K562 (cell line): Measurements from ENCODE around the gene KLRC4. TPM values are rescaled to one million over a fixed set of nuclear protein-coding genes. Genes with fewer than 3 reads are reported as not detected.

Source experiments
- ATAC-seq: fragments of 200-7000 bp; cut with Tn5 transposase; 3 replicates; pipeline ENCODE4 v1.9.1; 2020; ENCODE audit warnings: moderate library complexity
- BruUV-seq: library from RNA; stranded (reverse); fragments of 400-500 nt; replicated peaks from 2 replicates; lab custom pipeline; 2021; lab: Mats Ljungman, UMichigan
- CTCF ChIA-PET: fragments of 300-600 bp; formaldehyde crosslinking; extraction: SDS; loops from one replicate; lab custom pipeline; 2021; ENCODE audit warnings: low intra/inter-chr PET ratio; lab: Yijun Ruan, JAX
- POLR2A ChIA-PET: fragments of 300-600, 350-650 bp; sonication (Branson Sonifier 250); formaldehyde crosslinking; extraction: SDS; loops from one replicate; lab custom pipeline; 2021; ENCODE audit warnings: antibody characterized with exemption, inconsistent platforms; lab: Yijun Ruan, JAX
- DNase-seq, 4 experiments: peaks; one replicate each; pipeline versions ENCODE4 v3.0.0 to v3.0.0-alpha.2; 2011 to 2018; ENCODE audit warnings: low spot score in 3 of 4, mixed read lengths in 3 of 4; ENCODE audit errors: extremely low read depth in 1 of 4
- FAIRE-seq: peaks from 2 replicates; lab custom pipeline; 2011; peaks lifted over from hg19 to GRCh38; lab: Jason Lieb, UNC
- H2AFZ ChIP-seq: 2 replicates; pipeline ENCODE4 v1.6.0; 2011; ENCODE audit warnings: low read depth, low read length, control low read depth, inconsistent platforms
- H3K27ac ChIP-seq: fragments of 200-600 bp; 3 replicates; pipeline ENCODE4 v1.8.0; 2011; ENCODE audit warnings: low read depth, mild to moderate bottlenecking, control low read depth, inconsistent platforms, low read length, moderate library complexity, mixed read lengths; ENCODE audit errors: extremely low read depth
- H3K27me3 ChIP-seq, 2 experiments: fragments of 300-600 bp in 1 of 2; 2 replicates in 1 of 2; 3 replicates in 1 of 2; pipeline versions ENCODE4 v1.6.0 to v1.8.0; 2011; ENCODE audit warnings: inconsistent platforms in 2 of 2, low read length in 2 of 2, mild to moderate bottlenecking in 1 of 2, mixed read lengths in 1 of 2, moderate library complexity in 1 of 2; ENCODE audit not compliant: control insufficient read depth in 2 of 2, insufficient read depth in 2 of 2
- H3K36me3 ChIP-seq: fragments of 300-600 bp; 3 replicates; pipeline ENCODE4 v1.8.0; 2011; ENCODE audit warnings: mild to moderate bottlenecking, low read length, inconsistent platforms; ENCODE audit not compliant: control insufficient read depth, insufficient read depth
- H3K4me1 ChIP-seq, 2 experiments: fragments of 200-600 bp in 1 of 2; replicated peaks in 1 of 2; 2 replicates in 1 of 2; 3 replicates in 1 of 2; pipeline versions ENCODE4 v1.5.1 to v1.8.0; 2011; ENCODE audit warnings: inconsistent platforms in 2 of 2, low read length in 2 of 2, mild to moderate bottlenecking in 1 of 2, mixed read lengths in 1 of 2, moderate library complexity in 1 of 2; ENCODE audit not compliant: control insufficient read depth in 2 of 2, insufficient read depth in 2 of 2
- H3K4me2 ChIP-seq: 2 replicates; pipeline ENCODE4 v1.6.1; 2011; ENCODE audit warnings: low read length, control low read depth, inconsistent platforms, mixed read lengths; ENCODE audit not compliant: insufficient read depth
- H3K4me3 ChIP-seq: fragments of 200-600 bp; sonication (generic), shearing (Covaris generic); 2 replicates; pipeline ENCODE4 v1.5.1; 2016; ENCODE audit warnings: control low read depth, inconsistent platforms
- H3K79me2 ChIP-seq: fragments of 200-600 bp; 3 replicates; pipeline ENCODE4 v1.8.0; 2011; ENCODE audit warnings: low read length, inconsistent platforms; ENCODE audit not compliant: control insufficient read depth, insufficient read depth
- H3K9ac ChIP-seq, 2 experiments: 2 replicates each; pipeline versions ENCODE4 v1.6.0 to v1.6.1; 2011; ENCODE audit warnings: low read depth in 2 of 2, low read length in 2 of 2, control low read depth in 1 of 2, inconsistent platforms in 1 of 2, mild to moderate bottlenecking in 1 of 2, mixed read lengths in 1 of 2; ENCODE audit not compliant: insufficient read depth in 1 of 2
- H3K9me1 ChIP-seq: one replicate; pipeline ENCODE4 v1.6.0; 2011; ENCODE audit warnings: inconsistent platforms, mild to moderate bottlenecking, low read length, moderate library complexity; ENCODE audit not compliant: control insufficient read depth, insufficient read depth
- H3K9me3 ChIP-seq: replicated peaks from 2 replicates; pipeline ENCODE4 v1.5.1; 2011; ENCODE audit warnings: low read depth, low read length, inconsistent platforms; ENCODE audit not compliant: control insufficient read depth, insufficient read depth
- H4K20me1 ChIP-seq: replicated peaks from 2 replicates; pipeline ENCODE4 v1.6.1; 2011; ENCODE audit warnings: low read length, inconsistent platforms, mixed read lengths; ENCODE audit not compliant: control insufficient read depth, insufficient read depth
- ARHGAP35 ChIP-seq: fragments of 450-650 bp; IDR thresholded peaks from 2 replicates; pipeline ENCODE4 v1.6.1; 2018; ENCODE audit not compliant: partially characterized antibody
- BCL6 ChIP-seq: fragments of 250-450 bp; sonication (Bioruptor Pico); IDR thresholded peaks from 2 replicates; pipeline ENCODE4 v1.4.0; 2020
- BHLHE40 ChIP-seq: IDR thresholded peaks from 2 replicates; pipeline ENCODE4 v1.6.1; 2011; ENCODE audit warnings: low read length, improper control_type of control experiment
- CHD4 ChIP-seq: fragments of 200-600 bp; sonication (generic); IDR thresholded peaks from 3 replicates; pipeline ENCODE4 v1.6.1; 2012; ENCODE audit warnings: low read depth, mild to moderate bottlenecking, mixed read lengths, low read length, inconsistent platforms; ENCODE audit not compliant: insufficient read depth, insufficient replicate concordance, poor library complexity, severe bottlenecking
- HDGF ChIP-seq: fragments of 450-650 bp; IDR thresholded peaks from 2 replicates; pipeline ENCODE4 v1.6.1; 2016
- MTA2 ChIP-seq: fragments of 450-650 bp; IDR thresholded peaks from 2 replicates; pipeline ENCODE4 v1.6.1; 2016; ENCODE audit warnings: low read depth
- PHB ChIP-seq: fragments of 250-450 bp; sonication (Bioruptor Pico); IDR thresholded peaks from 2 replicates; pipeline ENCODE4 v1.5.0; 2021
- ZNF778 ChIP-seq: fragments of 450-650 bp; formaldehyde crosslinking; IDR thresholded peaks from 2 replicates; pipeline ENCODE4 v1.4.0; 2020; ENCODE audit warnings: mild to moderate bottlenecking, moderate library complexity
- WGBS: fragments of 100-300 bp; shearing (Covaris generic); methylation state at CpG from one replicate; pipeline ENCODE4 v1.1.6; 2016; ENCODE audit warnings: low coverage, mixed read lengths; ENCODE audit not compliant: insufficient coverage; ENCODE audit errors: missing lambda C conversion rate; 5-methylcytosine and 5-hydroxymethylcytosine counted together
- in situ Hi-C: fragments of 300-500 bp; cut with MboI; formaldehyde crosslinking; loops from 4 replicates; pipeline ENCODE4 v1.15.0; 2018; ENCODE audit warnings: inconsistent platforms, mixed read lengths
- intact Hi-C: fragments of 100-400 bp; cut with micrococcal nuclease; formaldehyde crosslinking; loops from 2 replicates; pipeline ENCODE4 v1.14.2; 2022
- polyA plus RNA-seq, 8 experiments: library from polyadenylated mRNA; depleted of rRNA in 4 of 8; stranded (reverse) in 5 of 8; unstranded in 3 of 8; fragments of >200 nt; fragmentation: Nextera tagmentation in 2 of 8; fragmentation: Illumina TruSeq in 1 of 8; extraction: Ambion mirVana in 2 of 8; extraction: Trizol in 1 of 8; gene quantifications; 2 replicates each; pipeline versions ENCODE4 v1.2.1 to v1.2.3, GENCODE V29; 2011 to 2014; ENCODE audit warnings: inconsistent platforms in 1 of 8, missing spikeins in 1 of 8
- total RNA-seq, 7 experiments: library from RNA; depleted of rRNA in 6 of 7; stranded (reverse); fragments of >200 nt in 6 of 7; fragmentation: Illumina TruSeq in 2 of 7; extraction: Trizol in 2 of 7; gene quantifications; 2 replicates each; pipeline versions ENCODE4 v1.2.1 to v1.2.3, GENCODE V29; 2011 to 2021; ENCODE audit warnings: low replicate concordance in 1 of 7
- TF ChIP-seq, protein P1 (sequence below), 2 experiments: fragments of 450-650 bp; IDR thresholded peaks; 2 replicates each; pipeline ENCODE4 v1.6.1; 2016
- TF ChIP-seq, protein P2 (sequence below): fragments of 450-650 bp; formaldehyde crosslinking; IDR thresholded peaks from 2 replicates; pipeline ENCODE4 v1.4.0; 2020; ENCODE audit warnings: mild to moderate bottlenecking, moderate library complexity
- TF ChIP-seq, protein P3 (sequence below), 2 experiments: IDR thresholded peaks in 1 of 2; conservative IDR thresholded peaks in 1 of 2; 2 replicates each; pipeline ENCODE4 v1.6.1; 2016; ENCODE audit warnings: low read depth in 2 of 2, mild to moderate bottlenecking in 1 of 2, missing compliant biosample characterization in 1 of 2, missing genetic modification characterization in 1 of 2, moderate library complexity in 1 of 2
- TF ChIP-seq, protein P4 (sequence below): fragments of 450-650 bp; IDR thresholded peaks from 2 replicates; pipeline ENCODE4 v1.6.1; 2017; ENCODE audit warnings: mild to moderate bottlenecking, moderate library complexity
- TF ChIP-seq, protein P5 (sequence below): IDR thresholded peaks from 2 replicates; pipeline ENCODE4 v1.6.1; 2014; ENCODE audit warnings: antibody characterized with exemption

KLRC4 gene
- total and polyA plus RNA-seq, 9 of the 15 experiments (the other 6 are each of a cell fraction or from before 2014, with no cell fraction given): 0.17 TPM; not detected in 8

DNA sequence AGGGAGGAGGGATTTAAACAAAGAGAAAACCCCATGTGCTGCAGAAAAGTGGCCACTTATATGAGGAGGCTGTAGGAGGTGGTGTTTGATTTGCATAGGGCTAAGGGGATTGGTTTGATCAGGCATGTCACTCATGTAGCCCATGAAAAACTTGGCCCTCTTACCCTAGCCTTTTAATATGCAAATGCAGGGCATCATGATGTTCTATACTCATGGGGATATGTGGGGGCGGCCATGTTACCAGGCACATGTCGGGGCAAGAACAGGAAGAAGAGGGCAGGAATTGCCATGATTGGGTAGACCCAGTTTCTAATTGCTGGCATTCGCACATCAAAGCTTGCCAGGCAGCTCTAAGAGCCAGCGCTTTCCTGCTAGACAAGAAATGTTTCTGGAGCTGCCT lies 48.5 kb downstream of the KLRC4 start (continued):
- TF ChIP-seq, protein P1, sequence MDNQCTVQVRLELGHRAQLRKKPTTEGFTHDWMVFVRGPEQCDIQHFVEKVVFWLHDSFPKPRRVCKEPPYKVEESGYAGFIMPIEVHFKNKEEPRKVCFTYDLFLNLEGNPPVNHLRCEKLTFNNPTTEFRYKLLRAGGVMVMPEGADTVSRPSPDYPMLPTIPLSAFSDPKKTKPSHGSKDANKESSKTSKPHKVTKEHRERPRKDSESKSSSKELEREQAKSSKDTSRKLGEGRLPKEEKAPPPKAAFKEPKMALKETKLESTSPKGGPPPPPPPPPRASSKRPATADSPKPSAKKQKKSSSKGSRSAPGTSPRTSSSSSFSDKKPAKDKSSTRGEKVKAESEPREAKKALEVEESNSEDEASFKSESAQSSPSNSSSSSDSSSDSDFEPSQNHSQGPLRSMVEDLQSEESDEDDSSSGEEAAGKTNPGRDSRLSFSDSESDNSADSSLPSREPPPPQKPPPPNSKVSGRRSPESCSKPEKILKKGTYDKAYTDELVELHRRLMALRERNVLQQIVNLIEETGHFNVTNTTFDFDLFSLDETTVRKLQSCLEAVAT (IDR thresholded peaks at IDR 0.05): no peak
- TF ChIP-seq, protein P2, sequence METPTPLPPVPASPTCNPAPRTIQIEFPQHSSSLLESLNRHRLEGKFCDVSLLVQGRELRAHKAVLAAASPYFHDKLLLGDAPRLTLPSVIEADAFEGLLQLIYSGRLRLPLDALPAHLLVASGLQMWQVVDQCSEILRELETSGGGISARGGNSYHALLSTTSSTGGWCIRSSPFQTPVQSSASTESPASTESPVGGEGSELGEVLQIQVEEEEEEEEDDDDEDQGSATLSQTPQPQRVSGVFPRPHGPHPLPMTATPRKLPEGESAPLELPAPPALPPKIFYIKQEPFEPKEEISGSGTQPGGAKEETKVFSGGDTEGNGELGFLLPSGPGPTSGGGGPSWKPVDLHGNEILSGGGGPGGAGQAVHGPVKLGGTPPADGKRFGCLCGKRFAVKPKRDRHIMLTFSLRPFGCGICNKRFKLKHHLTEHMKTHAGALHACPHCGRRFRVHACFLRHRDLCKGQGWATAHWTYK (CRISPR knock-in tag): no peak
- TF ChIP-seq, protein P3, sequence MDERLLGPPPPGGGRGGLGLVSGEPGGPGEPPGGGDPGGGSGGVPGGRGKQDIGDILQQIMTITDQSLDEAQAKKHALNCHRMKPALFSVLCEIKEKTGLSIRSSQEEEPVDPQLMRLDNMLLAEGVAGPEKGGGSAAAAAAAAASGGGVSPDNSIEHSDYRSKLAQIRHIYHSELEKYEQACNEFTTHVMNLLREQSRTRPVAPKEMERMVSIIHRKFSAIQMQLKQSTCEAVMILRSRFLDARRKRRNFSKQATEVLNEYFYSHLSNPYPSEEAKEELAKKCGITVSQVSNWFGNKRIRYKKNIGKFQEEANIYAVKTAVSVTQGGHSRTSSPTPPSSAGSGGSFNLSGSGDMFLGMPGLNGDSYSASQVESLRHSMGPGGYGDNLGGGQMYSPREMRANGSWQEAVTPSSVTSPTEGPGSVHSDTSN (CRISPR knock-in tag; IDR thresholded peaks at IDR 0.05; ENCODE audit: low read depth): no peak
- TF ChIP-seq, protein P3 (tag; conservative IDR thresholded peaks at IDR 0.05; ENCODE audit: low read depth): peak; percentile 75

DNA sequence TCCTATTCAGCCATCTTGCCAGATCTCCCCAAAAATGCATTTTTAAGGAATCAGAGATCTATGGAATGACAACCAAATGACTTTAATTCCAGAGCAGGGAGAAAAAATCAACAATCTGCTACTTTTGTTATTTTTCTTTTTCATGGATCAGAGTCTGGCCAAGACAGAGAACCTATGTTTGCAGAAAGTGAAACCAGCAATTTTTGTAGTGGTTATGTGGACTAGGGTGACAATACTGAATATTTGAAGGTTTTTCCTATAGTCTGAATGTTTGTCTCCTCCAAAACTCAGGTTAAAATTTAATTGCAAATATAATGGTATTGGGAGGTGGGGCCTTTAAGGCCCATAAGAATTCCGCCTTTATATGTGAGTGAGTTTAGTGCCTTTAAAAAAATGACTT lies 50.6 kb downstream of the KLRC4 start:
- POLR2A ChIA-PET: interaction anchor here (0.6 kb wide), 1 partner anchor 58 kb away, joined by 3 read pairs; no protein-coding TSS in a partner anchor
- no peak overlapping the region for H2AFZ ChIP-seq
- H3K27ac ChIP-seq: no peak overlapping the region
- ATAC-seq: no peak
- H3K79me2 ChIP-seq: peaks cover 4% of the 10 kb centered on the region; the same call in 2 of the 3 replicates
- WGBS: 100% methylated on average over 1 of the region's 1 CpG
- no peak overlapping the region for H3K4me2 ChIP-seq
- CTCF ChIA-PET: no interaction called here
- BruUV-seq: no TSS peak
- intact Hi-C loops (no loop called here), in situ Hi-C loops (no loop called here)
- FAIRE-seq: no peak
- no peak for DNase-seq
- no peaks in the 10 kb centered on the region for H4K20me1 ChIP-seq
- H3K36me3 ChIP-seq: no peaks in the 10 kb centered on the region
- no peaks in the 10 kb centered on the region for H3K9me3 ChIP-seq
- no peak overlapping the region for H3K9ac ChIP-seq
- H3K4me3 ChIP-seq: no peak overlapping the region
- H3K27me3 ChIP-seq: no peaks in the 10 kb centered on the region
- H3K4me1 ChIP-seq: peaks cover 2 to 15% of the 10 kb centered on the region in 2 experiments; a peak in 4 of 5 replicates
- no peaks in the 10 kb centered on the region for H3K9me1 ChIP-seq
- TF ChIP-seq, protein P4, sequence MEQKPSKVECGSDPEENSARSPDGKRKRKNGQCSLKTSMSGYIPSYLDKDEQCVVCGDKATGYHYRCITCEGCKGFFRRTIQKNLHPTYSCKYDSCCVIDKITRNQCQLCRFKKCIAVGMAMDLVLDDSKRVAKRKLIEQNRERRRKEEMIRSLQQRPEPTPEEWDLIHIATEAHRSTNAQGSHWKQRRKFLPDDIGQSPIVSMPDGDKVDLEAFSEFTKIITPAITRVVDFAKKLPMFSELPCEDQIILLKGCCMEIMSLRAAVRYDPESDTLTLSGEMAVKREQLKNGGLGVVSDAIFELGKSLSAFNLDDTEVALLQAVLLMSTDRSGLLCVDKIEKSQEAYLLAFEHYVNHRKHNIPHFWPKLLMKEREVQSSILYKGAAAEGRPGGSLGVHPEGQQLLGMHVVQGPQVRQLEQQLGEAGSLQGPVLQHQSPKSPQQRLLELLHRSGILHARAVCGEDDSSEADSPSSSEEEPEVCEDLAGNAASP: no peak
- TF ChIP-seq ZNF778: no peak
- TF ChIP-seq, protein P5, sequence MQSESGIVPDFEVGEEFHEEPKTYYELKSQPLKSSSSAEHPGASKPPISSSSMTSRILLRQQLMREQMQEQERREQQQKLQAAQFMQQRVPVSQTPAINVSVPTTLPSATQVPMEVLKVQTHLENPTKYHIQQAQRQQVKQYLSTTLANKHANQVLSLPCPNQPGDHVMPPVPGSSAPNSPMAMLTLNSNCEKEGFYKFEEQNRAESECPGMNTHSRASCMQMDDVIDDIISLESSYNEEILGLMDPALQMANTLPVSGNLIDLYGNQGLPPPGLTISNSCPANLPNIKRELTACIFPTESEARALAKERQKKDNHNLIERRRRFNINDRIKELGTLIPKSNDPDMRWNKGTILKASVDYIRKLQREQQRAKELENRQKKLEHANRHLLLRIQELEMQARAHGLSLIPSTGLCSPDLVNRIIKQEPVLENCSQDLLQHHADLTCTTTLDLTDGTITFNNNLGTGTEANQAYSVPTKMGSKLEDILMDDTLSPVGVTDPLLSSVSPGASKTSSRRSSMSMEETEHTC: no peak
- TF ChIP-seq CHD4: no peak
- no peak for TF ChIP-seq BCL6 (CRISPR knock-in tag)
- TF ChIP-seq PHB (CRISPR knock-in tag): no peak
- no peak for TF ChIP-seq HDGF
- no peak for TF ChIP-seq ARHGAP35
- TF ChIP-seq BHLHE40: no peak
- TF ChIP-seq MTA2: no peak
